ENCODE data around the gene ISCA1. TPM values are rescaled to one million over a fixed set of nuclear protein-coding genes. Genes with fewer than 3 reads are reported as not detected.

Gene ISCA1
- total and polyA plus RNA-seq, 2 of the 8 experiments (the other 6 are each of a cell fraction or from before 2014, with no cell fraction given), result 35.0 to 40.0 TPM

- TF ChIP-seq ASH2L (IDR thresholded peaks at IDR 0.05; ENCODE audit: low read length) (no peak), PHF8 (conservative IDR thresholded peaks at IDR 0.05; ENCODE audit: low read depth, low read length) (no peak), BACH1 (IDR thresholded peaks at IDR 0.05; ENCODE audit: low read length) (no peak), RBBP5 (IDR thresholded peaks at IDR 0.05; ENCODE audit: borderline replicate concordance, low read depth, low read length) (no peak), SAP30 (IDR thresholded peaks at IDR 0.05; ENCODE audit: insufficient read depth, insufficient replicate concordance, low read length) (no peak), YY1 (IDR thresholded peaks at IDR 0.05; ENCODE audit: low read depth, low read length) (no peak), TAF1 (IDR thresholded peaks at IDR 0.05; ENCODE audit: low read depth, low read length) (no peak), BCL11A (IDR thresholded peaks at IDR 0.05; ENCODE audit: low read depth in 2 of 2, low read length in 2 of 2) (no peak)
These were observed 18.5 kb downstream of the ISCA1 start (continued) for GRCh38 chr9:86263876-86264275.

Data from H1 (cell line).